LNCAP (cell line): Measurements from ENCODE around the gene TMEM255A.

Source experiments
- TF ChIP-seq, protein P1 (sequence below): fragments of 450-650 bp; IDR thresholded peaks from 2 replicates; pipeline ENCODE4 v1.5.1; 2017; ENCODE audit warnings: mild to moderate bottlenecking

Gene TMEM255A

DNA sequence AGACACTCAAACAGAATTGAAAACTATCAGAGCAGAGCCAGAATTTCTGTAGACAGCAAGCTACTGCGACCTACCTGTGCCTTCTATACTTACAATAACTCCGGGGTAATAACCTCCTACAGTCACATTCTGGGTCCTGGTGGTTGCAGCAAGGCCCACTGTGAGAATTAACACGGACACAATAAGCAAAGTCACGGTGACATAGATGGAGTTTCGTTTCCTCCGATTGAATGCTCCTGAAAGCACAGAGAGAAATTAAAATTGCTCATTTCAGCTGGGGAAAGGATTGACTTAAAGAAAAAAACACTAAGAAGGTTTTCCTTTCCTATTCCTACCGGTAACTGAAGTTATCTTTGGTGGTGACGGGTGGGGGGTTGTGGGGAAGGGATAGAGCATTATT lies 7.0 kb downstream of the TMEM255A start:
- TF ChIP-seq, protein P1, sequence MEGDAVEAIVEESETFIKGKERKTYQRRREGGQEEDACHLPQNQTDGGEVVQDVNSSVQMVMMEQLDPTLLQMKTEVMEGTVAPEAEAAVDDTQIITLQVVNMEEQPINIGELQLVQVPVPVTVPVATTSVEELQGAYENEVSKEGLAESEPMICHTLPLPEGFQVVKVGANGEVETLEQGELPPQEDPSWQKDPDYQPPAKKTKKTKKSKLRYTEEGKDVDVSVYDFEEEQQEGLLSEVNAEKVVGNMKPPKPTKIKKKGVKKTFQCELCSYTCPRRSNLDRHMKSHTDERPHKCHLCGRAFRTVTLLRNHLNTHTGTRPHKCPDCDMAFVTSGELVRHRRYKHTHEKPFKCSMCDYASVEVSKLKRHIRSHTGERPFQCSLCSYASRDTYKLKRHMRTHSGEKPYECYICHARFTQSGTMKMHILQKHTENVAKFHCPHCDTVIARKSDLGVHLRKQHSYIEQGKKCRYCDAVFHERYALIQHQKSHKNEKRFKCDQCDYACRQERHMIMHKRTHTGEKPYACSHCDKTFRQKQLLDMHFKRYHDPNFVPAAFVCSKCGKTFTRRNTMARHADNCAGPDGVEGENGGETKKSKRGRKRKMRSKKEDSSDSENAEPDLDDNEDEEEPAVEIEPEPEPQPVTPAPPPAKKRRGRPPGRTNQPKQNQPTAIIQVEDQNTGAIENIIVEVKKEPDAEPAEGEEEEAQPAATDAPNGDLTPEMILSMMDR, result no peak

DNA sequence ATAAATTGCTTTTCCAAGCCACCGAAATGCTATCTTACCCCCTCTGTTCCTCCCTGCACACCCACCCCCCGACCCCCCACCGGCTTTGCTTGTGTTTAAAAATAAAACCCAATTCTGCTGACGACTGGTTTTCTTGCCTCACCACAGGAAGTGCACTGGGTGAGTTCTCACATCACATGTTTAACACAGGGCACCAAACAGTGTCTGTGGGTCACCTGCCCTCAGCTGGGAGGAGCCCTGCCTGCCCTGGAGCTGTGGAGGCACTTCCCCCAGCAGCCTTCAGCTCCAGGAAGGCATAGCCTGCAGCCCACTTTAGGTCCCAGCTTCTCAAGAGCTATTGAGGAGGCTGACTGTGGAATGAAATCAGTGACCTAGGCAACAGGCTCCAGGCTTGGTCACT lies 8.8 kb downstream of the TMEM255A start:
- TF ChIP-seq, protein P1, result no peak

- TF ChIP-seq, protein P1, result no peak
Measured at GRCh38 chrX:120301960-120302359, 9.3 kb downstream of the TMEM255A start.

GRCh38 chrX:120301497-120301896 lies 9.8 kb downstream of the TMEM255A start:
- TF ChIP-seq, protein P1, result no peak

DNA sequence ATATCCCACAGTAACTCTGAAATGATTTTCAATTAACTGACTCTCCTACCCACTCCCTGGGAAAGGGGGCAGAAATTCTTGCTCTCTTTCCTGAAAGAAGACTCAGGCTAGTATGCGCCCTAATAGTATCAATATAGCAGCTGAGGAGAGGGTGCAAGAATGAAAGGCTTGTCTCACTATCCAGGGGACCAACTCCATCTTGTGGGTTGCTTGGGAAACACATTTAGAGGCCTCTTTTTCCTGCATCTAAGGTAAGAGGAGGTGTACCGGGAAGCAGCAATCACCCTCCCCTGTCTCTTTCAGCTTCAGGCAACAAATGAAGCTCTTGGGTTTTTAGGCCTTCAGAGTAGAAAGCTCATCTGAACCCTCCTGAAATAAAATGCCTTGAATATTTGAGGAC lies 11.3 kb downstream of the TMEM255A start:
- TF ChIP-seq, protein P1, result no peak

DNA sequence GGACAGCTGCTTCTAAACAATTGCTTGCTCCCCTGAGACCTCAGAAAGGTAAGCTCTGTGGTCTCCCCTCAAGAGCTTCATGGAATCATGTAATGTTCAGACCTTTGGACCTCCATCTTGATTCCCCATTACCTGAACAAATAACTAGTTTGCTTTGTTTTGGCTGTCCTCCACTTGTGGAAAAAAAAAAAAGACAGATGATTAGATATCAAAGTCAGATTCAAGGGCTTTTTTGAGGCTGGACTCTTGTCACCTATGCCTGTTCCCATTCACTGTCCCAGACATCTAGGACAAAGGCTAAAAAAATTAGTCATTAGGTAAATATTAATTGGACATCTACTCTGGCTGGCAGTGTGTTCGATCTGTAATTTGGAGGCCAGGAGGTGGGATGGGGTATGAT lies 13.3 kb downstream of the TMEM255A start:
- TF ChIP-seq, protein P1, result no peak

- TF ChIP-seq, protein P1, result no peak
Measured at GRCh38 chrX:120294651-120295050, 16.6 kb downstream of the TMEM255A start.

GRCh38 chrX:120293015-120293414 lies 18.2 kb downstream of the TMEM255A start:
- TF ChIP-seq, protein P1, result no peak
